Stimulated activated CD8-positive, alpha-beta memory T cell treated with anti-CD3 and anti-CD28 coated beads, Interleukin-4, amount 100 ng/mL, for 4 hours (primary cell): ENCODE measurements around the gene SMOC2.

ENCODE experiments used
- DNase-seq, 2 donors: peaks; one replicate each; pipeline ENCODE4 v3.0.0-alpha.2; 2020; ENCODE audit warnings: low read depth in 2 of 2, low spot score in 1 of 2

SMOC2 gene

DNA sequence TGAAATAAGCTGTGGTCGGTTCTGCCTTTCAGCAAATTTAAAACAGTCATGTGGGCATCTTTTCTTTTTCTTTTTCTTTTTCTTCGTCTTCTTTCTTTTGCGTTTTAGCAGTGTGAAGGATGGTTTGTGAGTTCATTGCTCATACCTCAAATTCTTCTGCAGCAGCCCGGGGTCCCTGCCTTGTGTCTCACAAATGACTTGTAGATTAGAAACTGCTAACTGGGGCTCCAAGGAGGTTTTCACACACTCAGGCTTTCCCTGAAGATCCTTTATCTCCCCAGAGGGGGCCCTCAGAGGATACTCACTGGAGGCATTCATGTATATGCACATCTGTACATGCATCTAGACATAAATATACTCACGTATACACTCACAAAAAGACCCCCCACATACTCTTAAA is 1.7 kb downstream of the SMOC2 start:
- DNase-seq: no peak

DNA sequence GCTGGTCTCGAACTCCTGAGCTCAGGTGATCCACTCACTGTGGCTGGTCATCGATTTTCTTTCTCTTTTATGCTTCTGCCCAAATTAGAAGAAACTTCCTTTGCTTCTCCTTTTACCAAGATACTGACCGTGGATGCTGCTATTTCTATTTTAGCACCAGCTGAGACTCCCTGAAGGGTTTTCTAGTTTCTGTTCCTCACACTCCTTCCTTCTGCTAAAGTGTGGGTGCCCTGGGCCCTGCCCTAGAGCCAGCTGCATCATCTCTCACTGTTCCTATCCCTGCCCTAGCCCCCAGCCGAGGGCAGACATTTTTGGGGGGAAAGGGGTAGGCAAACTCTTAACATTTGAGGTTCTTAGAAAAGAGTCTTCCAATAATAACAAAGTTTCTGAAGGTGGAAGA is 6.3 kb downstream of the SMOC2 start:
- DNase-seq: no peak

DNA sequence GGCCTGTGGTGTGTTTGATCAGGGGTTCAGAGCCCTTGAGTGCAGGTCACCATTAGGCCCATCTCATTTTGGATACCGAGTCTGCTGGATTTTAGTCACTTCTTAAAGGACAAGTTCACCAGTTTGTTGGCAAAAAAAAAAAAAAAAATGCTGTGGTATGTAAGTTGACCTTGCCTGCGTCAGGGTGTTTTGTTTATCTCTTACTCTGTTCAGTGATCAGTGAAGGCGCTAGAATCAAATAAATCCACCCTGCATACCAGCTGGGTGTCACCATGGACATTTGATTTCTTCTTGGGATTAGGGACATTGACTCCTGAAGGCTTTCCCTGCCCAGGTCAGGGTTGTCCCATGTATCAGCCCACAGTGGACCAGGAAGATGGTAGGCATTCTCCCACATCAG is 6.7 kb downstream of the SMOC2 start:
- DNase-seq: no peak

DNA sequence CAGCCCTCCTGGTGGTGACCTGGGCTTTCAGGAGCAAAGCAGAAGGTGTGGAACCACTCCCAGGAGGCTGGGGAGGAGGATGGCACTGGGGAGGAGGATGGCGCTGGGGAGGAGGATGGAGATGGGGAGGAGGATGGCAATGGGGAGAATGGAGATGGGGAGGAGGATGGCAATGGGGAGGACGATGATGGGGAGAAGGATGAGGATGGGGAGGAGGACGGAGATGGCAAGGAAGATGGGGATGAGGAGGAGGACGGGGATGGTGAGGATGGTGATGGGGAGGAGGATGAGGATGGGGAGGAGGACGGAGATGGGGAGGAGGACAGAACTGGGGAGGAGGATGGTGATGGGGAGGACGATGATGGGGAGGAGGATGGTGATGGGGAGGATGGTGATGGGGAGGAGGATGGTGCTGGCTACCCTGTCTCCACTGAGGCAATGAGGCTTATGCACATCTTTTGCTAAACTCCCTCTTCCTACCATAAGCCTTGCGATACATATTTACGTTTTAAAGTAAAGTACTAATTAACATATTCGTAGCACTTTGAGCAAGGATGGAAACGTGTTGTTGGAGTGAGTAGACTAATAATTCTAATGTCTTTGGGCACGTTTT is 7.4 kb downstream of the SMOC2 start:
- DNase-seq: no peak

DNA sequence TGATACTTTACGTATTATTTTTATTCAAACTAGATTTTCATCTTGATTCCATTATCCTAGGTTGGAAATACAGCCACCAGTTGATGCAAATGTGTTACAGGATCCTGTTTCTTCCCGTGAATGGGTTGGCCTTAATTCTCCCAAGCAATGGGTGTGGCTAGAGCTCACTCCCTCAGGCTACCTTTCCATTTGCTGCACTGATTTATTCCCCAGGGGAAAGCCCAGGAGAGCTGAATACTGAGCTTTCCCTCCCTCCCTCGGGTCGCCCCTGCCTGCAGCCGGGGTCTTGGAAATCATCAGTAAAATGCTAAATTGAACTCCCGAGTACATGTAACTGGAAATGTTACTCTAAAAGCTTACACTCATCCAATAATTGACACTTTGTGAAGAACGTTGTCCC is 9.9 kb downstream of the SMOC2 start:
- DNase-seq: no peak

DNA sequence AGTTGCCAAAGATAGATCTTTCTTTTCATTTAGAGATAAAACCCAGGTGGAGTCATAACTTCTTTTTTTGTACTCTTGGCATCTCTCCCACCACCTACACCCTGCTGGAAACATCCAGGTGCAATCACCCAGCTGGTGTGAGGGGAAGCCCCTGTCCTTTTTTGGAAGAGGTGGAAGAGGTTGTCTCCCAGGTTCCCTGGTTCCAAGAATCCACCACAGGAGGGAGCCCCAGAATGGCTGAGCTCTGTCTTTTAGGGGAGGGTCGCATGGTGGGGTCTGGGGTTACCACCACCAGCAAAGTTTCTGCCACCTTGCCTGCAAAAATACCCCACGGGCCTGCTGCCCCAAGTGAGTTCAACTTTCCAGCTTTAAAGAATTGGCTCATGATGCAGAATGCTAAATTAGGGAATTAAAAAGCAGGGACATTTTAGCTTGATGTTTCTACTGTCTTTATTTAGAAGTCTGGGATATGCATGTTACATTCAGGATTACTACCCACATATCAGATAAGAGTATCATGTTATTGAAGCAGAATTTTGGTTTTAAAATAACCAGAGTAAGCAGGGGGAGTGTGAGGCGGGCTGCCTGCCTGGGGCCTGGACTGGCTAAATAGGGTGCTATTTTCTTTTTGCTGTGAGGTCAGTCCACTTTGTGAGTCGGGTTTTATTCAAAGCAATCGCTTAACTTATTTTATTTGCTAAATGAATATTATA is 11.0 kb downstream of the SMOC2 start:
- DNase-seq: no peak

DNA sequence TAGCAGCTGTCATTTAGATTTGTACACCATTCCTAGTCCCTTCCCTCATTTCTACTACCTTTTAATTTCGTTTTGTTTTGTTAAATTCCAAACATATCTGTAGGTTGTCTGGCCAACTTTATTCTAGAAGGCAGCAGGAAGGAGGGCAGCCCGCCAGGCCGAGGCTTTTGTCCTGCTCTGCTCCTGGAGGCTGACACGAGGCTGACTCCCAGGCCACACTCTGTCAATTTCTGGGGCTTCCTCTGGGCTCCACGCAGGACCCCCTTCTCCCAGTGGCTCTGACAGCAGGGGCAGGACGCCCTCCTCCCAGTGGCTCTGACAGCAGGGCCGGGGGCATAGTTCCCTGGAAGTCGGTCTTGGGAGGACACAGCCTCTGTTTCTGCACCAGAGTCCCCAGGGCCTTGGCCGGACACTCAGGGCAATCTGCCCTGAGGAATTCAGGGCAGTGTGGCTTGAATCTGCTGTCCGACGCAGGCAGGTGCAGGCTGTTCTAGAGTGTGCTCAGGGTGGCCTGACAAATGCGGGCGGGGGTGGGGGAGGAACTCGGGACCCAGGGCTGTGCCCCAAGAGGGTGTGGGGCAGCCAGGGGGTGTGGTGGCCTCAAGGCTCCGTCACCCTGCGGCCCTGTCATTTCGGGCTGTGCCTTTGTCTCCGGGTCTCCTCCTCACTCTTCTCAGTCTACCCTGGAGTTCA is 11.8 kb downstream of the SMOC2 start:
- DNase-seq: no peak

DNA sequence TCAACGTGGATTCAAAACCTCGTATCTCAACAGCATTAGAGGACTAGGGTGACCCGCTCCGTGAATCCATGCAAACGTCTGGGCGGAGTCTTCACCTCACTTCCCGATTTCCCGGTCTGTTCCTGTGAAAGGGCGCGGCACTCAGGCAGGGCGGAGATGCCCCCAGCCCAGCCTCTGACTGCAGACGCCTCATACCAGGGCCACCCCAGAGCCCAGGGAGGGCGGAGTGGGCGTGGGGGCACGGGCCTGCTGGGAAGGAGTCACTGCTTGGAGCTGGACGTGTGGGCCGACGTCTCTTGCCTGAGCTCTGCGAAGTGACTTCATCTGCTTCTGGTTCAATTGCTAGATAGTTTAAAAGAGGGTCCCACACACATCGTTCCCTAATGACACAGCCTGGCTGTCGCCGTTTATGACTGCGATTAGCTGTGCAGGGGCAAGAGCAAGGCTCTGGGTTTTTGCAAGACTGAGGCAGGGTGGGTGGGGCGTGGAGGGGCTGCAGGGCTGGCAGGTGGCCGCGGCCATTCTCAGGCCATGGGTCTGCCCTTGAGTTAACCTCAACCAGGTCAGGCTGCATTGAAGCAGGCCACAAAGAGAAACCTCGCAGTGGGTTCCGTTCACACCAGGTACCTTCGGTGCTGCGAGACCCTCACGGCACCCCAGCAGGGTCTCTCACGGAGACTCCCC is 15.0 kb downstream of the SMOC2 start:
- no peak for DNase-seq

DNA sequence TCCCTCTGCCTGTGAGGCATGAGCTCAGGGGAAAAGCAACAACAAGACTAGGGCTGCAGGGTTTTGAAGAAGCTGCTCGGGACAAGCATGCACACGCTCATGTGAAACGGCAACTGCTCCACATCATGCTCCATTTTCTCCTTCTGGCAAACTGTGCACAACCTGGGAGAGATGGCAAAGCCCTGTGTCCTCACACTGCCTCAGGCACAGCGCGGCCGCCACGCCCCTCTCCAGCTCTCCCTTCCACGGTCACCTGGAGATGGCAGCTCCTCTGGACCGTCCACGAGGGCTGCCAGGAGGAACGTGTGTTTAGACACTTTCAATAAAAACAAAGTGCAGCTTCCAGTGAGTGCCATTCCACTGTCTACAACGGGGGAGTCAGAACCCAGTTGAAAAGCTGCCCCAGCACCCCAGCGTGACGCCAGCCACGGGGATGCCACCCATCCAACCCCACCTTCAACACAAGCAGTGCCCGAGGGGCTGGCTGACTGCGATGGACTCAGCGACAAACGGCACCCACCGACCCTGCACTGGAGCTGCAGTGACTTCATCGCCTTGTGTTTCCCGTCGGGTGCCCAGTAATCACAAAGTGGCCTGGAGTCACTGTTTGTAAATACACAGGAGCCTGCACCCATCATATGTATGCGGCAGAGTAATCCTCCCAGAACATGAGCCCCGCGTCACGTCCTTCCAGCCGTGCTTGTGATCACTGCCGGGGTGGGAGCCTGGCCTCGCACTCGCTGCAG is 16.1 kb downstream of the SMOC2 start:
- DNase-seq: no peak

DNA sequence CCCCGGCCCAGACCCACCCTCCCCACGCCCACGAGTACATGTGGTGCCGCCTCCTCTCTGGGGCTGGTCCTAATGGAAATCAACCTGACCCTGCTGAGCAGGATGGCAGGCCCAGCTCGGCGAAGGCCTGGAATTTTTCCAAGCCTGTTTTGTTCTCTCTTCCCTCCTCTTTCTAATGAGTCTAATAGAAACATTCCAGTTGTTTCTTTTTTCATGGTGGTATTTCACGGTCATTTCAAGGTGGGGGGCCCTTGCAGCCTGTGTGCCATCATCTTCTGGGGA is 16.6 kb downstream of the SMOC2 start:
- no peak for DNase-seq

DNA sequence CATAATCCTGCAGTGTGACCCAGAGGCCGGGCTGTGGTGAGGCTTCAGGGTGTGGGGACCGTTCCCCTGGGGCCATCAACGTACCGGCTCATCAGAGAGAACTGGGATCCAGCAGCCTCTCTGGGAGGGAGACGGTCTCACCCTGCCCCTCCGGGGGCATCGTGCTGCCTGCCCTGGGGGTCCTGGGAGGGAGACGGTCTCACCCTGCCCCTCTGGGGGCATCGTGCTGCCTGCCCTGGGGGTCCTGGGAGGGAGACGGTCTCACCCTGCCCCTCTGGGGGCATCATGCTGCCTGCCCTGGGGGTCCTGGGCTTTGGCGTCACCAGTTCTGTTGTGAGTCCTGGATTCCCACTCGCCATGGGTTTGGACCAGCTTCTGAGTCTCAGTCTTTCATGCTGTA is 17.1 kb downstream of the SMOC2 start:
- no peak for DNase-seq

DNA sequence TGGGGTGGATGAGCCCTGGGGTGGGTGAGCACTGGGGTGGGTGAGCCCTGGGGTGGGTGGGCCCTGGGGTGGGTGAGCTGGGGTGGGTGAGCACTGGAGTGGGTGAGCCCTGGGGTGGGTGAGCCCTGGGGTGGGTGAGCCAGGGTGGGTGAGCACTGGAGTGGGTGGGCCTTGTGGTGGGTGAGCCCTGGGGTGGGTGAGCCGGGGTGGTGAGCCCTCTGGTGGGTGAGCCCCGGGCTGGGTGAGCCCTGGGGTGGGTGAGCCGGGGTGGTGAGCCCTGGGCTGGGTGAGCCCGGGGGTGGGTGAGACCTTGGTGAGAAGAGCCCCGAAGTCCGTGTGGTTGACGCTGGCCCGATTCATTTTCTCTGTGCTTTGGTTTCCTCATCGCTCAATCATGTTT is 18.6 kb downstream of the SMOC2 start:
- DNase-seq: no peak

DNA sequence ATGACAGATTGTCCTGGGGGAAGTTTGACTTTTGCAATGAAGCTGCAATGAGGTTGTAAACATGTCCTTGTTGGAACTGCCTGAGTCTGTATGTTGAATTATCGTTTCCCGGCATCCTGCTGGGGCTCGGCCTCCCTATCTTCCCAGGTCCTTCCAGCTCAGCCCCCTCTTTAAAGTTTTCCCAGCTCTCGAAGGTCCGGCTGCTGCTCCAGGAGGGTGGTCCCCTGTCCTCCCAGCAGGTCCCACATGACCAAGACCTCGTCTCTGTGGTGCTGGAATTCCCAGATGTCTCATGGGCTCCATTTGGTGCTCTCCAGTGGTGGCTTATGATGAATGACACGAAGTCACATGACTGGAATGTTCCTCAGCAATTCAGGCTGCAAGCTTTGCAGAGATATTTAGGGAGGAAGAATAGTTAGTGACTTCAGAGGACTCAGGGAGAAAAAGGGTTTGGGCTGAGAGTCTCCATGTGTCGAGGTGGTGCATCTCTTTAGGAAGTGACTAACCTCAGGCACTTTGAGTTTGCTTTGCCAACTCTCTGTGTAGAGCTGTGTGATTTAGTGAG is 21.4 kb downstream of the SMOC2 start:
- no peak for DNase-seq

DNA sequence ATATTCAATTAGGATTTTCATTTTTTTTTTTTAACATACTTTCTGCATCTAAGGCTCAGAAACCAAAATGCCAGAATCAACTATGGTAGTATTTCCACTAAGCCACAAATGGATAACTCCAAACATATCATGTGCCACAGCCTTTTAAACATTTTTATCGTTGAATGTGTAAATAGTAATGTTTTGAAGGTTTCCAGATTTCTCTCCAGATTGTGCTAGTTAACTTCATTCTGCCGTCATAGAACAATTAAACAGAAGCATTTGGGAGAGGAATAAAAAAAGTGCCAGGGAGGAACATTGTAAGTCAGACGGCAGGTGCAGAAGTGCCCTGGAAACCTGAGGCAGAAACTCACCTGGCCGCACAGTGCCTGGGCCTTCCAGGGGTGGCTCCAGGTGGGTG is 23.6 kb downstream of the SMOC2 start:
- no peak for DNase-seq

DNA sequence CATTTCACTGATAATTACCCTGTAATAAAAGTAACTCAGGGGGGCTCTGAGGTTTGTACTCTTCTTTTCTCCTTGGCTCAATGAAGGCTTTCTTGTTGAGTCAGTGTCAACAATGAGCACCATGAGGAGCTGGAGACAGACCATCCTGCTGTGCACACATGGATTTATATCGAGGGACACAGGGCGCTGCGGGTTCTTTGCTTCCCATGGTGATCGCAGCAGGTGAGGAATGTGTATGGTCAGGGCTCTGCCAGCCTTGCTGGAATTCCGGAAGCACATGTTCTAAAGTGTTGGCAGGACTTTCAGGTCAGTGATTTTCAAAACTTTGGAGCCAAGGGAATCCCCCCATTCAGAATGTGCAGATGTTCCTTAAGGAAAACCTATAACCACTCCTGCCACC is 27.1 kb downstream of the SMOC2 start:
- DNase-seq: no peak

DNA sequence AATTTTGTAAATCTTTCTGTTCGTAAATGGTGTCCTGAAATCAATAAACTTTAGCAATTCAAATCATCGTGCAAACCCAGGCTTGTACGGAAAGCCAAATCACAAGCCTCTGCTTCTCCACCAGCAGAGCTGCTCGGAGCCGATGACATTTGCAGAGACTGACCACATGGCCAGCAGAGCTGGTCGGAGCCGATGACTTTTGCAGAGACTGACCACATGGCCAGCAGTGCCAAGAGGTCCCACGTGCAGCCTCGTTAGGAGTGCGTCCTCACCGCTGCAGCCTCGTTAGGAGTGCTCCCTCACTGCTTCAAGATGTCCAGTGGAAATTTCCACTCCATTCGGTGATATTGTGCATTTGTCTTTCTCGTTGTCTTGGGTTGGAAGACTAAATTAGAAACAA is 28.5 kb downstream of the SMOC2 start:
- DNase-seq: no peak

DNA sequence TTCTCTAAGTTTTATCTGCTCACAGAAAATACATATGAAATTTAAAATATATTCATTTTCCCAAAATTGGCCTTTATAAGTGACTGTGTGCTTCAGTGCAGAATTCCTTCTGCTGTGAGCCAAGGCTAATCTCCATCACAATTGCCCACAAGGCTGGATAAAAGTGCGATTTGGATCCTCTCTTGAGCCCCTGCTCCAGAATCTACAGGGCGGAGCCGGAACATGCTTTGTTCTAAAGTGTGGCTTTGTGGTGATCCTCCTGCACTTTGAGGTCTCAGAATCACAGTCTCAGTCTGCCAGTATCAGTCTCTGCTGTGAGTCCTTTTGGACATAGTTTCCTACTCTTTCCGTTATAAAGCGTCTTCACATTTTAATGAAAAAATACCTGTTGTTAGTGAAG is 28.9 kb downstream of the SMOC2 start:
- DNase-seq: no peak

DNA sequence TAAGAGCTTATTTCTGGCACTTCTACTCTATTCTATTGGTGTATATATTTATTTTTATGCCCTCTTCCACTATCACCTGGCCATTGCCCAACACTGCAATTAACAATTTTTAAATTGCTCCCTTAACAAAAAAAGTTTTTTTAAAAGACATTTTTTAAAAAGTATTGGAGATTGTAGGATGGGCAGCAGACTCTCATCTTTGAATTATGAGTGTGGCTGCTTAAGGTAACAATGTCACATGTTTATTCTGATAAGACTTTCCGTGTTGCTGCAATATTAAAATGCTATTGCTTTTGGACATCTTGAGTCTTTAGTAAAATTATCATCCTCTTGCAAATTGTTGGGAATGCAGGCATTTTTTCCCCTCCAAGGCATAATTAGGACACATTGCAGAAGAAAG is 31.4 kb downstream of the SMOC2 start:
- DNase-seq: no peak

DNA sequence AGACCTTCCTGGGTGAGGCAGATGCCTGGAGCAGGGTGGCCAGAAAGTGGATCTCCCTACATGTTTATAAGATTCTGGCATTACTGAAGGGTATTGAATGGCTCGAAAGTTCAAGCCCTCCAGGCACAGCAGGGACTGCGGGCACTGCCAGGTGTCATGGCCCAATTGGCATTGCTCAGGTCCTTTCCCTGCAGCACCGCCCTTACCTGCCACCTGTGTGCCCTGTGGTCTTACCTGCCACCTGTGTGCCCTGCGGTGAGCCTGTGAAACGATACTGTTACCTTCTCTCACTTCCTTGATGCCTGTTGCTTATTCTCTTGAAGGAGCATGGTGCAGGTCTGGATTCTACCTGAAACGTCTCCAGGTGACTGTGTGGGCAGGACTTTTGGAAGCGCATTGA is 32.2 kb downstream of the SMOC2 start:
- DNase-seq: no peak

DNA sequence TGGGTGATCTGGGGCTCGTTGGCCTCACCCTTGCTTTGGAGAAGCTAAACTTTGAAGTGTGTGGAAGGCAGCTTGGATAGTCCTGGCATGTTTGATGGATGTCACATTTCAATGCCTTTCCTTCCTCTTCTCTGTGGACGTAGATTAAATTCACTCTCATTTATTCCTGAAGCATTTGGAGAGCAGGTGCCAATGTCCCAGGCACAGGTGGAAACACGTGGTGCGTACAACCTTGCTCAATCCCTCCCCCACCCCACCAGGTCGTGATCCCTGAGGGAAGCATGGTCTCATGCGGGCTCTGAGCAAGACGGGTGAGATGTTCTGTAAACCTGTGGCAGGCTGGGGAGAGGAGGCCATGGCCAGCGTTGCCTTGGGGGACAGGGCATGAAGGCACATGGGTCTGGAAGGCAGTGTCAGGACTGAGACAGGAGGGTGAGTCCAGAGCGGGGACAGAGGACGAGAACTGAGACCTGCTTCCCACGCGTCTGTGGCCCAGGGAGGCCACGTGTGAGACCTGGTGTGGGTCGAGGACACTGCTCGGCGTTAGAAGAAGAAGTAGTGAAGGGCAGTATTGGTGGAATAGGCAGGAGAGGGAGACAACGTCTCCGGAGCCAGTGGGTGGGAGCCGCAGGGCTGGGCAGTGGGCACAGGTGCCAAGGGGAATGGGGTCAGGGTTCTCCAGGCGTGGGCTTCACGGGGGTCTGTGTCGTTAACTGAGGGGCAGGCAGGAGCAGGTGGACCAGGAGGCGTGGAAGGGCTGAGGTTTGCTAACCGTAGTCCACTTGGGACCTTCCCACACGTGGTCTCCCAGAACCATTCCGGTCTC is 34.4 kb downstream of the SMOC2 start:
- DNase-seq: no peak
